SK-N-DZ (cell line): ENCODE results near the gene DSC3.

ENCODE experiments used
- DNase-seq: peaks from one replicate; pipeline ENCODE4 v3.0.0-alpha.2; 2015; ENCODE audit warnings: low spot score
- small RNA-seq, 2 experiments: library from RNA; depleted of rRNA; stranded (forward); fragments of <200 nt; gene quantifications; one replicate each; pipeline ENCODE3, GENCODE V24; 2014

The DSC3 gene

GRCh38 chr18:30971338-30971956 is 71.1 kb downstream of the DSC3 start:
- DNase-seq = peak; percentile 15

GRCh38 chr18:30970196-30970816 is 72.2 kb downstream of the DSC3 start:
- peak; percentile 12 for DNase-seq

- no peak for DNase-seq
Observed at GRCh38 chr18:30969670-30970170, 72.8 kb downstream of the DSC3 start.

- DNase-seq = no peak
Observed at GRCh38 chr18:30967701-30968100, 74.8 kb downstream of the DSC3 start.

GRCh38 chr18:30965237-30965636 is 77.3 kb downstream of the DSC3 start:
- DNase-seq = no peak

- no peak for DNase-seq
Observed at GRCh38 chr18:30960661-30961060, 81.9 kb downstream of the DSC3 start.

GRCh38 chr18:30957066-30957465 is 85.5 kb downstream of the DSC3 start:
- no peak for DNase-seq

- DNase-seq = no peak
Observed at GRCh38 chr18:30954262-30954661, 88.3 kb downstream of the DSC3 start.

GRCh38 chr18:30945761-30946160 is 96.8 kb downstream of the DSC3 start:
- no peak for DNase-seq

GRCh38 chr18:30944773-30945417 is 97.6 kb downstream of the DSC3 start:
- no peak for DNase-seq

GRCh38 chr18:30940952-30941539 is 101.5 kb downstream of the DSC3 start:
- DNase-seq = no peak

Small RNA genes within 50 kb of the gene (small RNA-seq; reads per million reads assigned to genes)
- gene RNU6-857P = 0 to 0.04 reads per million in 2 experiments
